HCT116 (cell line): ENCODE measurements around the gene RGS6. TPM values are rescaled to one million over a fixed set of nuclear protein-coding genes. Genes with fewer than 3 reads are reported as not detected.

ENCODE experiments used
- ATAC-seq: fragments of 200-7000 bp; cut with Tn5 transposase; 2 replicates; pipeline ENCODE4 v1.9.1; 2020; ENCODE audit warnings: mild to moderate bottlenecking, moderate library complexity
- BruUV-seq: library from RNA; stranded (reverse); fragments of 400-500 nt; replicated peaks from 2 replicates; lab custom pipeline; 2021; lab: Mats Ljungman, UMichigan
- CTCF ChIA-PET: fragments of 300-600 bp; sonication (Branson Sonifier 250); formaldehyde crosslinking; loops from one replicate; lab custom pipeline; 2021; ENCODE audit warnings: antibody characterized with exemption; lab: Charles Lee
- POLR2A ChIA-PET: fragments of 300-600, 350-600 bp; sonication (Branson Sonifier 250); formaldehyde crosslinking; loops from one replicate; lab custom pipeline; 2021; ENCODE audit warnings: antibody characterized with exemption; lab: Charles Lee
- RAD21 ChIA-PET, 2 experiments: fragments of 300-600 bp; sonication (Branson Sonifier 250); formaldehyde crosslinking; loops; one replicate each; lab custom pipeline; 2023; ENCODE audit warnings: low total read pairs in 2 of 2; ENCODE audit not compliant: uncharacterized antibody in 2 of 2, unreplicated experiment in 2 of 2, low non-redundant PET in 1 of 2; lab: Charles Lee
- DNase-seq: peaks from one replicate; pipeline ENCODE4 v3.0.0-alpha.2; 2010; ENCODE audit warnings: low read depth, low spot score
- H2AFZ ChIP-seq: fragments of 200-600 bp; shearing (Covaris generic), sonication (generic); 2 replicates; pipeline ENCODE4 v1.6.1; 2017; ENCODE audit warnings: low read depth, mixed run types, mixed read lengths, antibody characterized with exemption, low read length; ENCODE audit not compliant: poor library complexity, severe bottlenecking
- H3K27ac ChIP-seq: 2 replicates; pipeline ENCODE4 v1.5.1; 2012; ENCODE audit warnings: low read depth, low read length
- H3K27me3 ChIP-seq: fragments of 200-600 bp; sonication (generic); 2 replicates; pipeline ENCODE4 v1.6.1; 2016; ENCODE audit warnings: mixed run types, low read length, mixed read lengths; ENCODE audit not compliant: insufficient read depth
- H3K36me3 ChIP-seq, 2 experiments: fragments of 200-500 bp in 1 of 2; fragments of 200-600 bp in 1 of 2; sonication (Bioruptor generic) in 1 of 2; sonication (generic) in 1 of 2; 2 replicates each; pipeline versions ENCODE4 v1.5.1 to v1.6.1; 2014 to 2016; ENCODE audit warnings: low read length in 2 of 2, inconsistent platforms in 1 of 2, mixed read lengths in 1 of 2, mixed run types in 1 of 2; ENCODE audit not compliant: insufficient read depth in 2 of 2, control insufficient read depth in 1 of 2
- H3K4me1 ChIP-seq, 2 experiments: fragments of 200-600 bp in 1 of 2; sonication (generic) in 1 of 2; 2 replicates each; pipeline versions ENCODE4 v1.5.1 to v1.6.1; 2012 to 2017; ENCODE audit warnings: low read length in 2 of 2, inconsistent platforms in 1 of 2, mild to moderate bottlenecking in 1 of 2, mixed read lengths in 1 of 2, mixed run types in 1 of 2, moderate library complexity in 1 of 2; ENCODE audit not compliant: insufficient read depth in 2 of 2, control insufficient read depth in 1 of 2
- H3K4me2 ChIP-seq: fragments of 200-600 bp; sonication (generic); 2 replicates; pipeline ENCODE4 v1.6.1; 2017; ENCODE audit warnings: mixed run types, low read length, mixed read lengths
- H3K4me3 ChIP-seq, 2 experiments: fragments of 200-600 bp in 1 of 2; sonication (generic) in 1 of 2; replicated peaks in 1 of 2; 2 replicates each; pipeline ENCODE4 v1.5.1; 2011 to 2016; ENCODE audit warnings: low read length in 2 of 2, control low read depth in 1 of 2, low read depth in 1 of 2, mild to moderate bottlenecking in 1 of 2, mixed read lengths in 1 of 2, mixed run types in 1 of 2
- H3K79me2 ChIP-seq: fragments of 200-600 bp; sonication (generic); 2 replicates; pipeline ENCODE4 v1.6.1; 2017; ENCODE audit warnings: mild to moderate bottlenecking, mixed run types, low read length, moderate library complexity, mixed read lengths; ENCODE audit not compliant: insufficient read depth
- H3K9ac ChIP-seq: fragments of 200-600 bp; sonication (generic); 2 replicates; pipeline ENCODE4 v1.6.1; 2016; ENCODE audit warnings: low read length, mixed read lengths
- H3K9me2 ChIP-seq: fragments of 200-600 bp; sonication (generic), shearing (Covaris generic); 2 replicates; pipeline ENCODE4 v1.6.1; 2017; ENCODE audit warnings: mixed run types, mild to moderate bottlenecking, moderate library complexity; ENCODE audit not compliant: insufficient read depth
- H3K9me3 ChIP-seq, 2 experiments: fragments of 200-500 bp in 1 of 2; fragments of 200-600 bp in 1 of 2; sonication (Bioruptor generic) in 1 of 2; sonication (generic) in 1 of 2; 2 replicates each; pipeline ENCODE4 v1.6.1; 2014 to 2017; ENCODE audit warnings: low read length in 2 of 2, mixed read lengths in 2 of 2, inconsistent platforms in 1 of 2, low read depth in 1 of 2, mild to moderate bottlenecking in 1 of 2, mixed run types in 1 of 2, moderate library complexity in 1 of 2; ENCODE audit not compliant: control insufficient read depth in 1 of 2, insufficient read depth in 1 of 2
- H4K20me1 ChIP-seq: fragments of 200-600 bp; sonication (generic), shearing (Covaris generic); 2 replicates; pipeline ENCODE4 v1.6.1; 2017; ENCODE audit warnings: mixed run types, mild to moderate bottlenecking, moderate library complexity; ENCODE audit not compliant: insufficient read depth
- ATF3 ChIP-seq: IDR thresholded peaks from 2 replicates; pipeline ENCODE4 v1.6.1; 2012
- CEBPB ChIP-seq: IDR thresholded peaks from 2 replicates; pipeline ENCODE4 v1.6.1; 2012; ENCODE audit warnings: low read depth
- CTCF ChIP-seq, 3 experiments: fragments of 200-600 bp in 1 of 3; sonication (generic) in 1 of 3; IDR thresholded peaks in 2 of 3; conservative IDR thresholded peaks in 1 of 3; 2 replicates each; pipeline ENCODE4 v1.5.1; 2012 to 2017; ENCODE audit warnings: low read depth in 2 of 3, low read length in 2 of 3, antibody characterized with exemption in 1 of 3, borderline replicate concordance in 1 of 3, control low read depth in 1 of 3, mild to moderate bottlenecking in 1 of 3, mixed read lengths in 1 of 3, mixed run types in 1 of 3, moderate library complexity in 1 of 3; ENCODE audit not compliant: insufficient read depth in 1 of 3
- EGR1 ChIP-seq: IDR thresholded peaks from 2 replicates; pipeline ENCODE4 v1.6.1; 2012; ENCODE audit warnings: low read depth
- EZH2 ChIP-seq: fragments of 200-600 bp; sonication (generic); IDR thresholded peaks from 2 replicates; pipeline ENCODE4 v1.6.1; 2017; ENCODE audit warnings: antibody characterized with exemption, mixed run types
- EZH2phosphoT487 ChIP-seq: fragments of 200-600 bp; IDR thresholded peaks from 2 replicates; pipeline ENCODE4 v1.6.1; 2018; ENCODE audit warnings: antibody characterized with exemption, borderline replicate concordance
- FOSL1 ChIP-seq: IDR thresholded peaks from 2 replicates; pipeline ENCODE4 v1.6.1; 2012; ENCODE audit warnings: low read depth
- JUND ChIP-seq: IDR thresholded peaks from 2 replicates; pipeline ENCODE4 v1.6.1; 2012
- MAX ChIP-seq: IDR thresholded peaks from 2 replicates; pipeline ENCODE4 v1.6.1; 2012
- POLR2A ChIP-seq: IDR thresholded peaks from 2 replicates; pipeline ENCODE4 v1.7.0; 2011; ENCODE audit warnings: borderline replicate concordance; ENCODE audit not compliant: insufficient read depth, insufficient read length; ENCODE audit errors: extremely low read depth
- POLR2AphosphoS5 ChIP-seq: IDR thresholded peaks from 2 replicates; pipeline ENCODE4 v1.6.1; 2011; ENCODE audit warnings: mild to moderate bottlenecking, low read depth, low read length, moderate library complexity
- RAD21 ChIP-seq: IDR thresholded peaks from 2 replicates; pipeline ENCODE4 v1.6.1; 2012; ENCODE audit warnings: low read depth, mild to moderate bottlenecking
- SIN3A ChIP-seq: IDR thresholded peaks from 2 replicates; pipeline ENCODE4 v1.6.1; 2012; ENCODE audit warnings: low read depth
- SP1 ChIP-seq: IDR thresholded peaks from 2 replicates; pipeline ENCODE4 v1.6.1; 2012; ENCODE audit warnings: low read depth
- SRF ChIP-seq: IDR thresholded peaks from 2 replicates; pipeline ENCODE4 v1.6.1; 2012; ENCODE audit warnings: low read depth
- TCF7L2 ChIP-seq: IDR thresholded peaks from 2 replicates; pipeline ENCODE4 v1.7.0; 2011; ENCODE audit warnings: borderline replicate concordance, inconsistent platforms; ENCODE audit not compliant: insufficient read depth, insufficient read length; ENCODE audit errors: extremely low read depth
- YY1 ChIP-seq: IDR thresholded peaks from 2 replicates; pipeline ENCODE4 v1.6.1; 2011; ENCODE audit warnings: low read length, low read depth, moderate library complexity, mild to moderate bottlenecking; ENCODE audit not compliant: insufficient replicate concordance; ENCODE audit errors: extremely low read depth
- ZBTB33 ChIP-seq: IDR thresholded peaks from 2 replicates; pipeline ENCODE4 v1.6.1; 2011; ENCODE audit warnings: mild to moderate bottlenecking, low read length, moderate library complexity; ENCODE audit not compliant: insufficient replicate concordance; ENCODE audit errors: extremely low read depth
- intact Hi-C: fragments of 100-400 bp; cut with micrococcal nuclease; formaldehyde crosslinking; loops from 2 replicates; pipeline ENCODE4 v1.10.0; 2022
- total RNA-seq: library from RNA; stranded (reverse); gene quantifications from one replicate; pipeline ENCODE4 v1.2.1, GENCODE V29; 2021; ENCODE audit not compliant: unreplicated experiment
- TF ChIP-seq, protein P1 (sequence below): IDR thresholded peaks from 2 replicates; pipeline ENCODE4 v1.6.1; 2012; ENCODE audit warnings: low read depth

RGS6 gene
- total RNA-seq, 1 experiment from 2014 or later, result 4.7 TPM

- CTCF ChIA-PET, result no interaction called here
- Histone ChIP-seq H3K79me2 (no peaks in the 10 kb centered on the region), H3K9me3 (no peaks in the 10 kb centered on the region), H3K4me2 (no peak overlapping the region), H2AFZ (no peak overlapping the region), H3K9ac (no peak overlapping the region), H4K20me1 (no peaks in the 10 kb centered on the region), H3K36me3 (no peaks in the 10 kb centered on the region), H3K27me3 (no peaks in the 10 kb centered on the region; the same call in 1 of the 2 replicates), H3K27ac (no peak overlapping the region), H3K4me3 (no peak overlapping the region), H3K9me2 (no peaks in the 10 kb centered on the region), H3K4me1 (peaks cover 0 to 8% of the 10 kb centered on the region in 2 experiments; a peak in 1 of 4 replicates)
- ATAC-seq (no peak; the same call in 1 of the 2 replicates), DNase-seq (no peak)
- RAD21 ChIA-PET, result no interaction called here
- BruUV-seq, result no TSS peak
- TF ChIP-seq RAD21, result no peak
- TF ChIP-seq EGR1, result no peak
- no peak for TF ChIP-seq CTCF (IDR thresholded peaks at IDR 0.05 in 2 of 3, conservative IDR thresholded peaks at IDR 0.05 in 1 of 3; ENCODE audit: borderline replicate concordance in 1 of 3, insufficient read depth in 1 of 3, low read depth in 2 of 3, low read length in 2 of 3)
- no peak for TF ChIP-seq SRF
- TF ChIP-seq ATF3, result no peak
- no peak for TF ChIP-seq SP1
- TF ChIP-seq POLR2AphosphoS5, result no peak
- TF ChIP-seq FOSL1, result no peak
- no peak for TF ChIP-seq YY1
- no peak for TF ChIP-seq EZH2
- no peak for TF ChIP-seq JUND
- TF ChIP-seq, protein P1, sequence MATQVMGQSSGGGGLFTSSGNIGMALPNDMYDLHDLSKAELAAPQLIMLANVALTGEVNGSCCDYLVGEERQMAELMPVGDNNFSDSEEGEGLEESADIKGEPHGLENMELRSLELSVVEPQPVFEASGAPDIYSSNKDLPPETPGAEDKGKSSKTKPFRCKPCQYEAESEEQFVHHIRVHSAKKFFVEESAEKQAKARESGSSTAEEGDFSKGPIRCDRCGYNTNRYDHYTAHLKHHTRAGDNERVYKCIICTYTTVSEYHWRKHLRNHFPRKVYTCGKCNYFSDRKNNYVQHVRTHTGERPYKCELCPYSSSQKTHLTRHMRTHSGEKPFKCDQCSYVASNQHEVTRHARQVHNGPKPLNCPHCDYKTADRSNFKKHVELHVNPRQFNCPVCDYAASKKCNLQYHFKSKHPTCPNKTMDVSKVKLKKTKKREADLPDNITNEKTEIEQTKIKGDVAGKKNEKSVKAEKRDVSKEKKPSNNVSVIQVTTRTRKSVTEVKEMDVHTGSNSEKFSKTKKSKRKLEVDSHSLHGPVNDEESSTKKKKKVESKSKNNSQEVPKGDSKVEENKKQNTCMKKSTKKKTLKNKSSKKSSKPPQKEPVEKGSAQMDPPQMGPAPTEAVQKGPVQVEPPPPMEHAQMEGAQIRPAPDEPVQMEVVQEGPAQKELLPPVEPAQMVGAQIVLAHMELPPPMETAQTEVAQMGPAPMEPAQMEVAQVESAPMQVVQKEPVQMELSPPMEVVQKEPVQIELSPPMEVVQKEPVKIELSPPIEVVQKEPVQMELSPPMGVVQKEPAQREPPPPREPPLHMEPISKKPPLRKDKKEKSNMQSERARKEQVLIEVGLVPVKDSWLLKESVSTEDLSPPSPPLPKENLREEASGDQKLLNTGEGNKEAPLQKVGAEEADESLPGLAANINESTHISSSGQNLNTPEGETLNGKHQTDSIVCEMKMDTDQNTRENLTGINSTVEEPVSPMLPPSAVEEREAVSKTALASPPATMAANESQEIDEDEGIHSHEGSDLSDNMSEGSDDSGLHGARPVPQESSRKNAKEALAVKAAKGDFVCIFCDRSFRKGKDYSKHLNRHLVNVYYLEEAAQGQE, result no peak
- TF ChIP-seq EZH2phosphoT487, result no peak
- TF ChIP-seq SIN3A, result no peak
- TF ChIP-seq CEBPB, result no peak
- no peak for TF ChIP-seq ZBTB33
- TF ChIP-seq TCF7L2, result no peak
- TF ChIP-seq MAX, result no peak
- TF ChIP-seq POLR2A, result no peak
- intact Hi-C loops, result no loop called here
- POLR2A ChIA-PET, result no interaction called here
Observed at GRCh38 chr14:72545411-72546311, 613.4 kb downstream of the RGS6 start.
